ENCODE measurements around the gene CCNA2.

Gene CCNA2

GRCh38 chr4:121861426-121861825 is 37.7 kb upstream of the CCNA2 start:
- TF ChIP-seq TCF12 (IDR thresholded peaks at IDR 0.05; ENCODE audit: low read depth) (no peak), EGR1 (IDR thresholded peaks at IDR 0.05) (no peak), MAX (IDR thresholded peaks at IDR 0.05) (no peak), YY1 (IDR thresholded peaks at IDR 0.05; ENCODE audit: low read depth) (no peak), RAD21 (IDR thresholded peaks at IDR 0.05; ENCODE audit: low read depth) (no peak), TAF1 (IDR thresholded peaks at IDR 0.05; ENCODE audit: low read depth) (no peak), FOXM1 (IDR thresholded peaks at IDR 0.05; ENCODE audit: borderline replicate concordance, low read depth) (no peak), EP300 (IDR thresholded peaks at IDR 0.05; ENCODE audit: borderline replicate concordance) (no peak), NFIC (IDR thresholded peaks at IDR 0.05) (no peak), REST (IDR thresholded peaks at IDR 0.05; ENCODE audit: low read depth) (no peak), TEAD4 (IDR thresholded peaks at IDR 0.05) (no peak), CREB1 (IDR thresholded peaks at IDR 0.05; ENCODE audit: low read depth) (no peak)

- TF ChIP-seq CREB1 (IDR thresholded peaks at IDR 0.05; ENCODE audit: low read depth) (no peak), REST (IDR thresholded peaks at IDR 0.05; ENCODE audit: low read depth) (no peak), NFIC (IDR thresholded peaks at IDR 0.05) (no peak), RAD21 (IDR thresholded peaks at IDR 0.05; ENCODE audit: low read depth) (no peak), EGR1 (IDR thresholded peaks at IDR 0.05) (no peak), TAF1 (IDR thresholded peaks at IDR 0.05; ENCODE audit: low read depth) (no peak), MAX (IDR thresholded peaks at IDR 0.05) (no peak), TEAD4 (IDR thresholded peaks at IDR 0.05) (no peak), TCF12 (IDR thresholded peaks at IDR 0.05; ENCODE audit: low read depth) (no peak), USF1 (IDR thresholded peaks at IDR 0.05) (no peak), YY1 (IDR thresholded peaks at IDR 0.05; ENCODE audit: low read depth) (no peak), ZBTB7A (IDR thresholded peaks at IDR 0.05; ENCODE audit: low read depth) (no peak), CEBPB (IDR thresholded peaks at IDR 0.05) (no peak), FOXM1 (IDR thresholded peaks at IDR 0.05; ENCODE audit: borderline replicate concordance, low read depth) (no peak), EP300 (IDR thresholded peaks at IDR 0.05; ENCODE audit: borderline replicate concordance) (no peak)
Observed at GRCh38 chr4:121860121-121860520, 36.4 kb upstream of the CCNA2 start.

GRCh38 chr4:121851354-121851753 is 27.7 kb upstream of the CCNA2 start:
- TF ChIP-seq EGR1 (IDR thresholded peaks at IDR 0.05) (no peak), ZBTB7A (IDR thresholded peaks at IDR 0.05; ENCODE audit: low read depth) (no peak), REST (IDR thresholded peaks at IDR 0.05; ENCODE audit: low read depth) (no peak), FOXM1 (IDR thresholded peaks at IDR 0.05; ENCODE audit: borderline replicate concordance, low read depth) (no peak), TEAD4 (IDR thresholded peaks at IDR 0.05) (no peak), TCF12 (IDR thresholded peaks at IDR 0.05; ENCODE audit: low read depth) (no peak), EP300 (IDR thresholded peaks at IDR 0.05; ENCODE audit: borderline replicate concordance) (no peak), RAD21 (IDR thresholded peaks at IDR 0.05; ENCODE audit: low read depth) (no peak), MAX (IDR thresholded peaks at IDR 0.05) (no peak), CREB1 (IDR thresholded peaks at IDR 0.05; ENCODE audit: low read depth) (no peak), NFIC (IDR thresholded peaks at IDR 0.05) (no peak), YY1 (IDR thresholded peaks at IDR 0.05; ENCODE audit: low read depth) (no peak), TAF1 (IDR thresholded peaks at IDR 0.05; ENCODE audit: low read depth) (no peak)

- TF ChIP-seq ZBTB7A (IDR thresholded peaks at IDR 0.05; ENCODE audit: low read depth) (no peak), TEAD4 (IDR thresholded peaks at IDR 0.05) (no peak), EP300 (IDR thresholded peaks at IDR 0.05; ENCODE audit: borderline replicate concordance) (no peak), EGR1 (IDR thresholded peaks at IDR 0.05) (no peak), YY1 (IDR thresholded peaks at IDR 0.05; ENCODE audit: low read depth) (no peak), TAF1 (IDR thresholded peaks at IDR 0.05; ENCODE audit: low read depth) (no peak), USF1 (IDR thresholded peaks at IDR 0.05) (no peak), RAD21 (IDR thresholded peaks at IDR 0.05; ENCODE audit: low read depth) (no peak)
Observed at GRCh38 chr4:121846662-121847061, 23.0 kb upstream of the CCNA2 start.

All from Ishikawa (cell line).